HG03066 (cell line): ENCODE results near the gene C19orf33.

Experiments used
- ATAC-seq: cut with Tn5 transposase; IDR thresholded peaks from one replicate; pipeline ENCODE4 v1.9.1; 2021; ENCODE audit warnings: low read depth; ENCODE audit not compliant: unreplicated experiment

Gene C19orf33

DNA sequence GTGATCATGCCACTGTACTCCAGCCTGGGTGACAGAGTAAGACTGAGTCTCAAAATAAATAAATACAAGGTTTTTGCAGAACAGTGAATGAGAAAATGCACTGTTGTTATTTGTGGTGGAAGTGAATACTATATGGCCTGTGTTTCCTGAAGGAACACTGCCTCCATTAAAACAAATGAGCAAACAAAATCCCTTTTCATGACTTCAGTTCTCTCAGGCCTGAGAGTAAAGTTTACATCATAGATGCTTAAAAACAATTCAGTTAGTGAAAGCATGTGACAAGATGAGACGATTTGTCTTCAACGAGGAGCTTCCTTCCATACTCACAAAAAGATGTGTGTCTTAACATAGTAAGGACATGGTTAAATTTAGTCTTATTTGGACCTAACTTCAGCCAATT is 25.3 kb upstream of the C19orf33 start:
- no peak for ATAC-seq

DNA sequence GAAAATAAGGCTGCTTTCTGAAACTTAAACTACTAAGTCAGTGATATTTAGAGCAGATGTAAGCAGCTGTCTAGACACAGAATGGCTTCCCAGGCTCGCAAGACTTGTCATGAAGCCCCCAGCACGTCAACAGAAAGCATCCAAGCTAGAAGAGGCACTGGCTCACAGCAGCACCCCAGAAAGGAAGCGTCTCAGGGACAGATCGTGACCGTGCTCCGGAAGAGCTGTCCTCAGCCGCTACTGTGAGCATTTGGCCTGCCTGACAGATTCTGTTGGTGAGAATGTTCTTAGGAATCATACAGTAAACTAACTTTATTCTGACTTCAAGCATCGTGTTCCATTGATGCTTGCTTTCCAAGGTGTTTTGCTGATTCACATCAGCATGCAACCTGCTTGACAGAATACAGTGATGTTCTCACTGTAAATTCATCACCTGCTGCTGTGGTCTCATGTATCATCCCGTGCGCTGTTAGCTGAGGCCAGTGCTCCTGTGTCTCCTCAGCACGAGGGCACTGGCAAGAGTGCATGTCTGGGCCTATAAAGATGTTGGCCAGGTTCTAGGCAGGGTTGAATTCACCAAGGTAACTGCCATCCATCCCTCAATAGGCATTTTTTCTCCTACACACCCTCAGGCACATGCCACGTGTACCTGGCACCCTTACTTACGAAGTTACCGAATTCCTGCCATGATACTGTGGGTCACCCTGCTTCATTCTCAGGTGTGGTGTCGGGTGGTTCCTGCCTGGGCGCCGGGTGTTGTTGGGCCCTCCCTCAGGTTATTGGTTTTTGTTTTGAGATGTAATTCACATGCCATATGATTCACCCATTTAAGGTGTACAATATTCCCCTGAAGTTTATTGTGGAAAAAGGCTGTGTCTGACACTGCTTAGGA is 23.8 kb upstream of the C19orf33 start:
- no peak for ATAC-seq

GRCh38 chr19:38281811-38282566 is 22.1 kb upstream of the C19orf33 start:
- no peak for ATAC-seq

DNA sequence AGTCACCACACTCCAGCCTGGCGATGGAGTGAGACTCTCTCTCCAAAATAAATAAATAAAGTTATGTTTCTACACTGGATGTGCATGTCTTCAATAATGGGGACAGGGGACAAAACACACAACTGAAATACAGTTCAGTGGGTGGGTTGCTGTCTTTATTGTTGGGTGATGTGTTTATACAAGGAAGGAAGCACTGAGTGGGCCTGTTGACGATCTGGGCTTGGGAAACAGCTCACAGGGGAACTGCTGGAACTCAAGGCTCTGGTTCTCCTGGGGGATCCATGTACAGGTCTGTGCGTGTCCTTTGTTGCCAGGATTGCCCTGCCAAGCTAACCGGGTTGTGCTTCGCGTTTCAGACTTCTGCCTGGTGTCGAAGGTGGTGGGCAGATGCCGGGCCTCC is 20.8 kb upstream of the C19orf33 start:
- no peak for ATAC-seq

DNA sequence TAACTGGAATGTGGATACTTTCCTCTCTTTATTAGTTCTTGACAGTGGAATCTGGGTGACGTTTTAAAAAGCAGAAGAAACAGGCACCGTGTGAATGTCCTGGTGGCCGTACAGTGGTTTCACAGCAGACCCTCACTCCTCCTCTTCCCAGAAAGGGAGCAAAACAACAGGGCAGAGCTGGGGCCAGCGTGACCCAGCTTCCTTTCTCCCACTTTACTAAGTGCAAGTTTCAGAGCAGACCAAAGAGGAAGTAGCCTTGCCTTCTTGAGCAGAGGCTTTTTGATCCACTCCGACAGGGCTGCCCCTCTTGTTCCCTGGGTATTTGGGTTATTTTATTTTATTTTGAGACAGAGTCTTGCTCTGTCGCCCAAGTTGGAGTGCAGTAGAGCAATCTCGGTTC is 19.6 kb upstream of the C19orf33 start:
- ATAC-seq, result no peak

DNA sequence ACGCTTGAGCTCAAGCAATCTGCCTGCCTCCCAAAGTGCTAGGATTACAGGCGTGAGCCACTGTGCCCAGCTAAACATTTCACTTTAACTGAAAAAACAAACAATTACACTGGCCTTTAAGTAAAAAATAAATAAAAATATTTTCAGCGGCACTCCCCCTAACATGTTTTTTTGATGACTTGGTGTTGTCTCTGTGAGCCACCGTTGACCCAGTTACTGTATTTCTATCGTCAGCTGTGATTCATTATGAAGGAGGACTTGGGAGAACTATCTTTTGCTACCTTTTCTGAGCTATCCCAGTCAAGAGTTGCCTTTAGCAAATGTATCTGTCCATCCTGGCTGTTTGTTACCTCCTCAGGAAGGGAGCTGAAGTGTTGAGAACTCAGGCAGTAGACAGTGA is 18.5 kb upstream of the C19orf33 start:
- ATAC-seq, result no peak

- ATAC-seq, result no peak
These were observed 16.4 kb upstream of the C19orf33 start for GRCh38 chr19:38287604-38288003.

- ATAC-seq, result no peak
These were observed 15.8 kb upstream of the C19orf33 start for GRCh38 chr19:38288123-38288855.

- ATAC-seq, result no peak
These were observed 14.1 kb upstream of the C19orf33 start for GRCh38 chr19:38289955-38290354.

- no peak for ATAC-seq
These were observed 13.4 kb upstream of the C19orf33 start for GRCh38 chr19:38290631-38291147.

- ATAC-seq, result no peak
These were observed 12.2 kb upstream of the C19orf33 start for GRCh38 chr19:38291855-38292254.

DNA sequence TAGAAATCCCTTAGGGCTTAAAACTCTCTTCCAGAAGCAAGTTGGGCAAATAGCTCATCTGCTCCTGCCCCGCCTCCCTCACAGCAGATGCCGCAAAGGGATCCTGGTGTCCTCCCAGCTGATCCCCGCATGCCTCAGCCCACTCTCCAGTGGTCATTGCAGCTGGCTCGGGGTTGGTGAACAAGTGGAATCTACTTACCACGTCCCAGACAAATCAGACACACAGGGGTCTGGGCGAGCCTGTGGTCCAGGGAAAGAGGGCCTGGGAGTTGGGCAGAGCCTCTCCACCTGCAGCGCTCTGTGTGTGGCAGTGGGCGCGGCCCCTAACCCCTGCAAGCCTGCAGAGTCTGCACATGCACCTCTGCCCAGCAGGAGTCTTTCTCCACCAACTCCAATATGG is 10.8 kb upstream of the C19orf33 start:
- ATAC-seq, result no peak

DNA sequence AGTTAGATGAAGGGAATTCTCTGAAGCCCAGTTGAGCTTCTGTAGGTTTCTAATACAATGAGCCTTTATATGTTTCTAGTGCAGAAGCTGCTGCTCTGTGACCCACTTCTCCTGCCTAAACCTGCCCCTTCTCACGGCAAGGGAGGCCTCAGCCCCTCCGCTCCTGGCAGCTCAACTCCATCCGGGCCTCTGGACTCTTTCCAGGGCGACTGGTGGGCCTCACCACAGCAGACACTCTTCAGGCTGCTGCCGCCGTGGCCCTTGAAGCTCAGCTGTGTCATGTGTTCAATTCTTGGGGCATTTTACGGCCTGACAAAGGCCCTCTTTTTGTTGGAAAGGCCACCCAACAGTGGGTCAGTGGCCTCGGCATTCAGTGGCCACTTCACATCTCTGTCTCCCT is 10.0 kb upstream of the C19orf33 start:
- ATAC-seq, result no peak

DNA sequence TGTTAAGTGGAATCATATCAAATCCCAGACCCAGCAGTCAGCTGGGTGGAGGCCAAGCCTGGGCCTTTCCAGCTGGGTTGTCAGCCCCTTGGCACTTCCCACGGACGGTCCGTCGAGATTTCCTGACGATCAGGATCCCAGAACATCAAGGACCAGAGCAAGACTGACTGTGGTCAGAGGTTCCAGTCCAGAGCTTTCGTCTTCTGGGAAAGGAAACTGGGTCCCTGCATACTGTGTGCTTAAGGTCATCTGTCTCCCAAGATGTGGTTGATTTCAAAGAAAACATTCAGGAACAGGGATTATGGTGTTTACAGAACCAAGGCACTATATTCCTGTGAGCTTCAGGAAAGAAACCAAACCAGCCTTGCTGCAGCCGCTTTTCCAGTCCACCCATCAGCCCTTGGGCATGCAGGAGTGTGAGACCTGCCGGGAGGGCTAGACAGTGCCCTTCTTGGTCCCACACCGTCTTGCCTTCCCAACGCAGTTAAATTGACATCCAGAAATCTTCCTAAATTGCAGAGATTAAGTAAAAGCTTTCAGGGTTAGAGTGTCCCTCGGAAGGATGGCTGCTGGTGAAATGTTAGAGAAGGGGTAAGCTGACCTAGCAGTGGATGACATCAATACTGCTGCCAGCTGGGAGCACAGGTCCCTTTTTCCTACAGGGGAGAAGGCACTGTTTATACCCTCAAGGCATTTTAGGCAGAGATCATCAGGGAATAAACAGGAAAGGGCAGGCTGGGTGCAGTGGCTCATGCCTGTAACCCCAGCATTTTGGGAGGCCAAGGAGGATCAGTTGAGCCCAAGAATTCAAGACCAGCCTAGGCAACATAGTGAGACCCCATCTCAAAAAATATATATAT is 5.0 kb upstream of the C19orf33 start:
- ATAC-seq, result no peak

GRCh38 chr19:38304352-38304865 is 358 bp downstream of the C19orf33 start:
- ATAC-seq, result no peak

- no peak for ATAC-seq
These were observed 897 bp downstream of the C19orf33 start for GRCh38 chr19:38304866-38305429.

DNA sequence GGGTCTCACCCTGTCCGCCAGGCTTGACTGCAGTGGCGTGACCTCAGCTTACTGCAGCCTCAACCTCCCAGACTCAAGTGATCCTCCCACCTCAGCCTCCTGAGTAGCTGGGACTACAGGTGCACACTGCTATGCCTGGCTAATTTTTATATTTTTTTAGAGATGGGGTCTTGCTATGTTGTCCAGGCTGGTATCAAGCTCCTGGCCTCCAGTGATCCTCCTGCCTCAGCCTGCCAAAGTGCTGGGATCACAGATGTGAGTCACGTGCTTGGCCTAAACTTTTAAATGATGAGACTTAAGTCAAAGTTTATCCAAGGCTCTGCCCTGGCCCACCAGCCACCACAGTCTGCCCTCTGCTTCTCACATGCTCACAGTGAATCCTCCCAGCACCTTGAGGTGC is 2.2 kb downstream of the C19orf33 start:
- ATAC-seq, result no peak

DNA sequence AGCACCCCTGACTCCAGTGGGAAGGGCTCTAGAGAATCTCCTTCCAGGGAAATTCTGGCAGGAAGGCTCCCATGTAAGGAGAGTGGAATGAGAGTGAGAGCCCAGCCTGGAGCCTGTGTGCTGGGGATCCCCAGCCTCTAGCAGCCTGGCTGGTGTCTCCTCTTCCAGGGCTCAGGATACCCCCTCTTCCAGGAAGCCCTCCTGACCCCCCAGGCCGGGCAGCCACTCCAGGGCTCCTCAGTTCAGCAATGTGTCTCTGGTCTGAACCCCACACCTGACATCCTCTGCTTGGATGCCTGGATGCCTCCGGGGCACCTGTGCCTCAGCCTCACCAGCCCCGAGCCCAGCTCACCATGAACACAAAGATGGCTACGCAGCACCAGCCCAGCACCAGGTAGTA is 3.0 kb downstream of the C19orf33 start:
- ATAC-seq, result no peak

DNA sequence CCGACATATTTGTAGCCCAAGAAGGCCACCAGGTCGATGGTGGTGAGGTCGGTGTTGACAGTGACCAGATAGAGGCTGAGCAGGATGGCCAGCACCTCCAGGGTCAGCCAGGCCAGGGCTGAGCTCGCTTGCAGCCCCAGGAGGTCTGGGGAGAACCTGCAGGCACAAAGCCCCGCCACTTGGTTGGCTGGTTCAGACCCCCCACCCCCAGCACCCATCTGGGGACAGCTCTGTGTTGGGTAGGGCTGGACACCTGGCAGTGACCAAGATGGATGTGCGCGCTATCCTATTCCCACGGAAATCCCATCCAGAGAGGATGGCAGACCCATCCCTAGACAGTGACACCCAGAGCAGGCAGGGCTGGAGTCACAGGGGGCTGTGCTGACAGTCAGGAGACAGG is 3.5 kb downstream of the C19orf33 start:
- no peak for ATAC-seq
